Measurements from ENCODE around the gene SCARB2.

Gene SCARB2

DNA sequence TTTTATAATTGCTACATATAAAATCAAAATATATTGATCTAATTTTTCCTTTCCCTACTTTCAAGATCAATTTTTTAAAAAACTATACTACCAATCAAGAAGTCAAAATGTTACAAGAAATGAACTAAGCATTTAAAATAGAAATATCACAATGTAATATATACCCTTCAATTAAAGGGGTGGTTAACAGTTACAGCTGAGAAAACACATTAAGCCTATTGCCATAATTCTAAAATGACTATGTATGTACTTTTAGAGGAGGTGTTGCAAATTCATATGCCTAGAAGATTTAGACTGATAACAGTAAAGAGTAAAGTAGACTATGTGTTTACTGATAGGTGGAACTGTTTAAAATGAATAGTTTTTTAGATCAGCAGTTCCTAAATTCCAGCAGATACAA lies 69.1 kb downstream of the SCARB2 start:
- no peak for DNase-seq

DNA sequence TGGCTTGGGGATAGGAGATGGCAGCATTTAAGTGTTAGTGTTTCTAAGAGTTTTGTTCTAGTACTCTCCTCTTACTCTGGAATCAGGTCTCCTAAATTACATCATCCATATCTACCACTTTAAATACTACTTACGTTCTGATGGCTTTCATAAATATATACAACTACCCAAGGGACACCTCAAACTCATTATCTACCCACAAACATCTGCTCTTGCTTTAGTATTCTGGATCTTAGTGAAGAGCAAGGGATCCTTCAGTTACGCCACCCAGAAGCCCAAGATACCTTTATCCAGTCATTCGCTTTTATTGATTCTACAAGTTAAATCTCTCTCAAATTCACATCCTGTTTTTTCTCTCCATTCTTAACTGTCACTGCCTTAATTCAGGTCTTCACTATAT lies 72.4 kb downstream of the SCARB2 start:
- DNase-seq: no peak

DNA sequence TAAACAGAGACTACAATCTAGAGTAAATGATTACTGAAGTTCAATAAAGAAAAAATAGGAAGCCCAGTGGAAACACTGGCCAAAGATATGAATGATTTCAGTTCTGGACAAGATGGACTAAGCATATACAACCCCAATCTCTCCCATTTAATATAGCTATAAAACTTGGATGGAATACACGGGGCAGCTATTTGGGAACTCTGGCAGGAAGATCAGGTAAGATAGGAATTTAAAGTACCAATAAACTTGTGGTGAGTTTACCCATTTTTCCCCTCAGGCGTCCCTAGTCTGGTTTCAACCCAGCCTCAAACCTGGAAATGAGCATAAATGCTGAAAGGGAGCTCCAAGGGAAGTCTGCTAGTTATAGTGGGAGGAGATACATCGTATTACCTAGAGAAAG lies 85.9 kb downstream of the SCARB2 start:
- DNase-seq: no peak

DNA sequence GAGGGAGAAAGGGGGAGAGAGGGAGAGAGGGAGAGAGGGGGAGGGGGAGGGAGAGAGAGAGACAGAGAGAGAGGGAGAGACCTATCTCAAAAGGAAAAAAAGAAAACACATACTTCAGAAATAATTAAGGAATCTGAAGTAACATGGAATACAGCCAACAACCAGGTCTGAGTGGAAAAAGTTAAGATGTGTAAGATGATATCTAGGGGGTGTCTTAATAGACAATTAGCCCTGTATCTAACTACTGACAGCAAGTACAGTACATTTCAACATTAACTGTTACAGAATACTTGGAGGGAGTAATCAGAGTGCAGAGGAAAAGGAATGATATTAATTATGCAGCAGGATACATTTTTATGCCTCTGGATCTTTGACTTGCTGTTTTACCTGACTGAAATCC lies 87.8 kb downstream of the SCARB2 start:
- no peak for DNase-seq

DNA sequence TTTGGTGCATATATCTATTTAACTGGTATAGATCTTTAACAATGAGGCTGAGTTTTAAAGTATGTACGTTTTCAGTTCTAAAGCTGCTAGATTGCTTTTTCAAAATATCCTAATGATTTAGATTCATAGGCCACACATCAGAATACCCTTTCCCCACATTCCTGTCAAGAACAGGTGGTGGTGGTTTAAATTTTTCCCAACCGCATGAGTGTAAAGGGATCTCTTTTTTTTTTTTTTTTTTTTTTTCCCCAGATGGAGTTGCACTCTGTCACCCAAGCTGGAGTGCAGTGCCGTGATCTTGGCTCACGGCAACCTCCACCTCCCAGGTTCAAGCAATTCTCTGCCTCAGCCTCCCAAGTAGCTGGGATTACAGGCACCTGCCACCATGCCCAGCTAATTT lies 93.4 kb downstream of the SCARB2 start:
- DNase-seq: no peak

DNA sequence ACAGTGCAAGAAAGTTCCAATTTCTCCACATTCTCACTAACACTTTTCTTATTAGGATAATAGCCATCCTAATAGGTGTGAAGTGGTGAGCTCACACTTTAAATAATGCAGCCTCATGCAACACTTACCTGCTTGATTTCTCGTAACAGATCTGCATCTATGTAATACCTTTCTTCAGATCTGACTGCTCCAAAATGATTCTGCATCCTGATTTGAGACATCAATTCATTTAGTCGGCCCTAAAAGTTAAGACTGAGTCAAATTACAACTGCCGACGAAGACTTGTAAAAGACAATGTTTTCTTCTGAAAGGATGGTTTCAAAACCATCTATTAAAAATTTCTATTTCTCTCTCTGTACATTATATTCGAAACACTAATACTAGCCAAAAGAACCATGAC lies 96.1 kb downstream of the SCARB2 start:
- DNase-seq: no peak

DNA sequence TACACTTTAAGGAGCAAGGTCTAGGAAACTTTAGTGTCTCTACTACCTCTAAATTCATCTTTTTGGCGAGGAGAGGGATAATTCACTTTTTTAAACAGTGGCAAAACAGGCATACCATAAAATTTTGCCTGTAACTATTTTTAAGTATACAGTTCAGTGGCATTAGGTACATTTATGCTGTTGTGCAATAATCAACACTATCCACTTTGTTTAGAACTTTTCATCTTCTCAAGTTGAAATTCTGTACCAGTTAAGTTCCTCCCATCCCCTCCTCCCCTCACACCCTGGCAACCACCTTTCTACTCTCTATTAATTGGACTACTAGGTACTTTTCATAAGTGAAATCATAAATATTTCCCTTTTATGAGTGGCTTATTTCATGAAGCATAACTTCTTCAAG lies 96.8 kb downstream of the SCARB2 start:
- DNase-seq: no peak

Data from right forelimb (tissue), 1 donor.